Stimulated activated CD4-positive, alpha-beta T cell treated with anti-CD3 and anti-CD28 coated beads, TNF-alpha, amount 100 ng/mL, for 1 hour (primary cell): Measurements from ENCODE around the gene HBM.
"Not testable (repeated sequence)": the region's sequence is repeated elsewhere in the genome, so short reads cannot be mapped to it uniquely, and the experiment has no call there.

Source experiments
- DNase-seq, 3 donors: peaks; one replicate each; pipeline ENCODE4 v3.0.0-alpha.2; 2020; ENCODE audit warnings: low read depth in 3 of 3, low spot score in 1 of 3

Gene HBM

GRCh38 chr16:167122-167690, 1.4 kb downstream of the HBM start:
- no peak for DNase-seq

DNA sequence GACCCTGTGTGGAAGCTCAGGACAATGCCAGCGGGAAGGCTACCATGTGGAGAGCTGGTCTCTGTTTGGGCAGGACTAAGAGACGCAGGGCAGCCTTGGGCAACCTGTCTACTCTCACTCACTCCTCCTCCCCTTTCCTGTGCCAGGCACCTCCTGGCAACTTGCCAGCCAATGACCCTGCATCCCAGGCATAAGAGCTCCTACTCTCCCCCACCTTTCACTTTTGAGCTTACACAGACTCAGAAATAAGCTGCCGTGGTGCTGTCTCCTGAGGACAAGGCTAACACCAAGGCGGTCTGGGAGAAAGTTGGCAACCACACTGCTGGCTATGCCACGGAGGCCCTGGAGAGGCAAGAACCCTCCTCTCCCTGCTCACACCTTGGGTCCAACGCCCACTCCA, 2.6 kb downstream of the HBM start:
- no peak for DNase-seq

DNA sequence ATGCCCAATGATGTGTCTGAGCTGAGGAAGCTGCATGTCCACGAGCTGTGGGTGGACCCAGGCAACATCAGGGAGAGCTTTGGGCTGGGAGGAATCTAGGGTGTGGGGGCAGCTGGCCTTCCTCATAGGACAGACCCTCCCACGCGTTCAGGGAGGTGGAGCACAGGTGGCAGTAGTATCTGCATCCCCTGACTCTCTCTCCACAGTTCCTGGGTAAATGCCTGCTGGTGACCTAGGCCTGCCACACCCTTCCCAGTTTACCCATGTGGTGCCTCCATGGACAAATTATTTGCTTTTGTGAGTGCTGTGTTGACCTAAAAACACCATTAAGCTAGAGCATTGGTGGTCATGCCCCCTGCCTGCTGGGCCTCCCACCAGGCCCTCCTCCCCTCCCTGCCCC, 3.2 kb downstream of the HBM start:
- no peak for DNase-seq

GRCh38 chr16:170088-170507, 4.3 kb downstream of the HBM start:
- DNase-seq, result not testable (repeated sequence)

GRCh38 chr16:170788-171187, 5.0 kb downstream of the HBM start:
- DNase-seq, result no peak

GRCh38 chr16:172374-172941, 6.7 kb downstream of the HBM start, which contains the start of gene HBA2:
TSS of gene HBA2 (plus strand) at chr16:172876. CDS start at chr16:172913, 37 bp downstream.
- DNase-seq, result not testable (repeated sequence)

- not testable (repeated sequence) for DNase-seq
Observed at GRCh38 chr16:173211-173854, 7.6 kb downstream of the HBM start.

GRCh38 chr16:173928-174769, 8.4 kb downstream of the HBM start:
- not testable (repeated sequence) for DNase-seq

GRCh38 chr16:175011-175949, 9.5 kb downstream of the HBM start:
- DNase-seq, result no peak

- DNase-seq, result not testable (repeated sequence)
Observed at GRCh38 chr16:176006-176405, 10.2 kb downstream of the HBM start.

GRCh38 chr16:176477-177382, 11.0 kb downstream of the HBM start, which contains the start of gene HBA1:
TSS of gene HBA1 (plus strand) at chr16:176680. CDS start at chr16:176717, 37 bp downstream.
- DNase-seq, result not testable (repeated sequence)

DNA sequence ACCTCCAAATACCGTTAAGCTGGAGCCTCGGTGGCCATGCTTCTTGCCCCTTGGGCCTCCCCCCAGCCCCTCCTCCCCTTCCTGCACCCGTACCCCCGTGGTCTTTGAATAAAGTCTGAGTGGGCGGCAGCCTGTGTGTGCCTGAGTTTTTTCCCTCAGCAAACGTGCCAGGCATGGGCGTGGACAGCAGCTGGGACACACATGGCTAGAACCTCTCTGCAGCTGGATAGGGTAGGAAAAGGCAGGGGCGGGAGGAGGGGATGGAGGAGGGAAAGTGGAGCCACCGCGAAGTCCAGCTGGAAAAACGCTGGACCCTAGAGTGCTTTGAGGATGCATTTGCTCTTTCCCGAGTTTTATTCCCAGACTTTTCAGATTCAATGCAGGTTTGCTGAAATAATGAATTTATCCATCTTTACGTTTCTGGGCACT, 11.6 kb downstream of the HBM start:
- DNase-seq, result no peak

DNA sequence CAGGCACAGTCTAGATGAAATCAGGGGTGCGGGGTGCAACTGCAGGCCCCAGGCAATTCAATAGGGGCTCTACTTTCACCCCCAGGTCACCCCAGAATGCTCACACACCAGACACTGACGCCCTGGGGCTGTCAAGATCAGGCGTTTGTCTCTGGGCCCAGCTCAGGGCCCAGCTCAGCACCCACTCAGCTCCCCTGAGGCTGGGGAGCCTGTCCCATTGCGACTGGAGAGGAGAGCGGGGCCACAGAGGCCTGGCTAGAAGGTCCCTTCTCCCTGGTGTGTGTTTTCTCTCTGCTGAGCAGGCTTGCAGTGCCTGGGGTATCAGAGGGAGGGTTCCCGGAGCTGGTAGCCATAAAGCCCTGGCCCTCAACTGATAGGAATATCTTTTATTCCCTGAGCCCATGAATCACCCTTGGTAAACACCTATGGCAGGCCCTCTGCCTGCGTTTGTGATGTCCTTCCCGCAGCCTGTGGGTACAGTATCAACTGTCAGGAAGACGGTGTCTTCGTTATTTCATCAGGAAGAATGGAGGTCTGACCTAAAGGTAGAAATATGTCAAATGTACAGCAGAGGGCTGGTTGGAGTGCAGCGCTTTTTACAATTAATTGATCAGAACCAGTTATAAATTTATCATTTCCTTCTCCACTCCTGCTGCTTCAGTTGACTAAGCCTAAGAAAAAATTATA, 12.3 kb downstream of the HBM start:
- DNase-seq, result no peak

- DNase-seq, result no peak
Observed at GRCh38 chr16:178668-179015, 12.9 kb downstream of the HBM start.

DNA sequence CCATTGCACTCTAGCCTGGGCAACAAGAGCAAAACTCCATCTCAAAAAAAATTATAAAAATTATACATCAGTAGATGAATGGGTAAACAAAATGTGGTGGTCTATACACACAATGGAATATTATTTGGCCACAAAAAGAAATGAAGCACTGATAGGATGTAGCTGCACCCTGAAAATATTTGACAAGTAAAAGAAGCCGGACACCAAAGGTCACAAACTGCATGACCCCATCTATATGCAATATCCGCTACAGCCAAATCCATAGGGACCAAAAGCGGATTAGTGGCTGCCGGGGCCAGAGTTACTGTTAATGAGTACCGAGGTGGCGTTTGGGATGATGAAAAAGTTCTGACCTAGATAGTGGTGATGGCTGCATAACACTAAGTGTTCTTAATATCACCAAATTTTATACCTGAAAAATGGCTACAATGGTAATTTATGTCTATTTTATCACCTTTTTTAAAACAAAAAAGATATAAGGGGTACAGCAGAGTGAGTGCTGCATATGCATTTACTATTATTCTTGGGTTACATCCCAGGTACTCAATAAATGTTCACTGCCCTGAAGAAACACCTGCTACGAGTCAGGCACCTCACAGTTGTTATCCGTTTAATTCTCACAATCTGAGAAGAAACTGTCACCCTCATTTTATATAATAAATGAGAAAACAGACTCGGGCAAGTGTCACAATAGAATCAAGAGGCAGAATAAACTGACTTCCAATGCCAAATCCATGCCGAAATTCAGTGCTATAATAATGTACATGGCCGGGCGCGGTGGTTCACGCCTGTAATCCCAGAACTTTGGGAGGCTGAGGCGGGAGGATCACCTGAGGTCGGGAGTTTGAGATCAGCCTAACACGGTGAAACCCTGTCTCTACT, 13.7 kb downstream of the HBM start:
- no peak for DNase-seq

DNA sequence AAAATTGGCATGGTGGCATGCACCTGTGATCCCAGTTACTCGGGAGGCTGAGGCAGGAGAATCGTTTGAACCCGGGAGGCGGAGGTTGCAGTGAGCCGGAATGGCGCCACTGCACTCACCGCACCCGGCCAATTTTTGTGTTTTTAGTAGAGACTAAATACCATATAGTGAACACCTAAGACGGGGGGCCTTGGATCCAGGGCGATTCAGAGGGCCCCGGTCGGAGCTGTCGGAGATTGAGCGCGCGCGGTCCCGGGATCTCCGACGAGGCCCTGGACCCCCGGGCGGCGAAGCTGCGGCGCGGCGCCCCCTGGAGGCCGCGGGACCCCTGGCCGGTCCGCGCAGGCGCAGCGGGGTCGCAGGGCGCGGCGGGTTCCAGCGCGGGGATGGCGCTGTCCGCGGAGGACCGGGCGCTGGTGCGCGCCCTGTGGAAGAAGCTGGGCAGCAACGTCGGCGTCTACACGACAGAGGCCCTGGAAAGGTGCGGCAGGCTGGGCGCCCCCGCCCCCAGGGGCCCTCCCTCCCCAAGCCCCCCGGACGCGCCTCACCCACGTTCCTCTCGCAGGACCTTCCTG, 14.4 kb downstream of the HBM start, which contains the start of gene HBQ1:
HBQ1 (plus strand) TSS at position 359 of the 575 bp plus-strand sequence; CDS start at position 387, 28 bp downstream.
- peak in 1 of 3 donors; percentile 37 for DNase-seq
